Activated T-cell treated with anti-CD3 and anti-CD28 coated beads for 24 hours (primary cell): ENCODE measurements around the gene GEMIN2.
"Not testable (repeated sequence)": the region's sequence is repeated elsewhere in the genome, so short reads cannot be mapped to it uniquely, and the experiment has no call there.

Source experiments
- DNase-seq: peaks from one replicate; pipeline ENCODE4 v3.0.0-alpha.2; 2020; ENCODE audit warnings: low read depth

Gene GEMIN2

DNA sequence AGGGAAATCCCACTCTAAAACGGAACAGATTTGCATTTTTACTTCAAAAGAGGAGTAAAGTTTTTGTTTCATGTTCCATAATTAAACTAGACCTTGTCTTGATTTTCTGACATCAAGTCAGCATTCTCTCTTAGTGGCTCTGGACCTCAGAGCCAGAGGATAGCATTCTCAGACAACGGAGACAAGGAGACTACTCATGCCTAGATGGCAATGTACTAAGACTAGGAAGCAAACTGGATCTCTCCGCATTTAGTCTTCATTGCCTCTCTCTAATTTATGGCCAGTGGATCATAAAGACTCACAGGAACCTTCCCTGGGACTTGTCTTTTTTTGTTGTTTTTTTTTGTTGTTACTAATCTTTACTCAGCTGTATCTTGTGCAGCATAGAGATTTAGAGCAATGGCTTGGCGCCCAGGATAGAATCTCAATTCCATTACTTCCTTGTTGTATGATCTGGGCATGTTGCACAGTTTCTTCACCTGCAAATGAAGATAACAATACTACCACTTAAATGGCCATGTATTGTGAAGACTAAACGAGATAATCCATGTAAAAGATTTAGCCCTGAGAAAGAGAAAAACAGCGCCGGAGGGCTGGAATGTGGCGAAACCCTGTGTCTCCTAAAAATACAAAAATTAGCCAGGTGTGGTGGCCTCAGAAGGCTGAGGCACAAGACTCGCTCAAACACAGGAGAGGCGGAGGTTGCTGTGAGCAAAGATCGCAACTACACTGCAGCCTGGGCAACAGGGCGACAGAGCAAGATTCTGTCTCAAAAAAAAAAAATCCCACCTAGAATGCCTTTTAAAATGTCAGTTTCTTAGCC, 4.0 kb upstream of the GEMIN2 start:
- no peak for DNase-seq

DNA sequence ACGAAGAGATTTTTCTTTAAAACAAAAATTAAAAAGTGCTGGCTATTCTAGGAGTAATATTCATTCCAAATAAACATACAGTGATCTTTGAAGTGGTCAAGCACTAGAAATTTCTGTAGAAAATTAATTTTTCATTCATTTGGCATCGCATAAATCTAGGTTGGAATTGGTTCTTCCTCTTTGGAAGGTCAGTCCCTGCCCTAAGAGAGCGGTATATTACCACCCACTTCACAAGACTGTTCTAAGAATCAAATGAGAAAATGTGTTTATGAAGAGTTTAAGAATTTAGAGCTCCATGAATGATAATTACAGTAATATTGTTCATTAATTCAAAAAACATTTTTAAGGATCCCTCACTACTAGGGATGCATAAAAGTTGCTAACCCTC, 444 bp upstream of the GEMIN2 start:
- DNase-seq: no peak

DNA sequence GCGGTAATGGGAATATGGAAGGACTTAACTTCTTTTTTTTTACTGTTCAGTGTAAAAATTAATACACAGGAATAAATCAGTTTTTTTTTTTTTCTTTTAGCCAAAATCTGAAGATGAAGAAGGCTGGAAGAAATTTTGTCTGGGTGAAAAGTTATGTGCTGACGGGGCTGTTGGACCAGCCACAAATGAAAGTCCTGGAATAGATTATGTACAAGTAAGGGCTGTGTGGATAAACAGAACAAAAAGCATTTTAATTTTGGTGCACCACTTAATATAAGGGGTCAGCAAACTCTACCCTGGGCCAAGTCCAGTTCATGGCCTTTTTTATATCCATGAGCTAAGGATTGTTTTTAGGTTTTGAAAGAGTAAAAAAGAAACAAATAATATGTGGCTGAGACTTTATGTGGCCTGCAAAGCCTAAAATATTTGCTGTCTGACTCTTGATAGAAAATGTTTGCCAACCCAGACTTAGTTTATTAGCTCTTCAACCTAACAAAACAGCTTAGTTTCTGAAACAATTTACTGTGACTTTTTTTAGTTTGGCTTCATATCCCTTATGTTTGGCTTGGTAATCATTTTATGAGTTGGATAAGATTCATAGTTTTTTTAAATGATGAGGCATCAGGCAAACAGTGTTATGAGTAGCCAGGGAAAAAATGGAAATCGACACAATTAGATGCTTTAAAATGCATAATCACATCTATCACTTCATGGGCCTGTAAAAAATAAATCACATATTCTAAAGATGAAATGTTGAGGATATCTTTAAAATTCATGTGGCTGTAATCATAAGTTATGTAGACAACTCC, 8.4 kb downstream of the GEMIN2 start:
- DNase-seq: no peak

DNA sequence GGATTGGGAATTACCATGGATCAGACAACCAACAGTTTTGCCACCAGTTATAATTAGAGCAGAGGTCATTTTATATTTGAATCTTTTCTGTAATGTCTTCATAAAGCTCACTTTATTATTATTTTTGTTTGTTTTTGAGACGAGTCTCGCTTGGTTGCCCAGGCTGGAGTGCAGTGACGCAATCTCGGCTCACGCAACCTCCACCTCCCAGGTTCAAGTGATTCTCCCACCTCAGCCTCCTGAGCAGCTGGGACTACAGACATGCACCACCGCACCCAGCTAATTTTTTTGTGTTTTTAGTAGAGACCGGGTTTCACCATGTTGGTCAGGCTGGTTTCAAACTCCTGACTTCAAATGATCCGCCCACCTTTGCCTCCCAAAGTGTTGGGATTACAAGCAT, 23.7 kb downstream of the GEMIN2 start:
- not testable (repeated sequence) for DNase-seq

DNA sequence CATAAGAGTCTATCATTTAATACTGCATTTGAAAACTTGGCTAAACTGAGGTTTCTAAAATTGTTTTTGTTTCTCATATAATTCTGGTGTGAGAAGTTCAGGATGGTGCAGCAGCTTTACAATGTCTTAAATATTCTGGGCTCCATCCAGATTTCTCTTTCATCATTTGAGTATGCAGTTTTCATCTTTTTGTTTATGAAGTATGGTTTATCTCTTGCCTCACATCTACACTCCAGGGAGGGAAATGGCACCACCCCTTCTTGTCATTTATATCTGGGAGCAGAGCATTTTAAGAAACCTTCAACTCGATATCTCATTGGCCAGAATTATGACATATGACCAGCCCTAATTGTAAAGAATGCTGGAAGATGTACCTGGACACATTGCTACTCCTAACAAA, 24.3 kb downstream of the GEMIN2 start:
- no peak for DNase-seq

DNA sequence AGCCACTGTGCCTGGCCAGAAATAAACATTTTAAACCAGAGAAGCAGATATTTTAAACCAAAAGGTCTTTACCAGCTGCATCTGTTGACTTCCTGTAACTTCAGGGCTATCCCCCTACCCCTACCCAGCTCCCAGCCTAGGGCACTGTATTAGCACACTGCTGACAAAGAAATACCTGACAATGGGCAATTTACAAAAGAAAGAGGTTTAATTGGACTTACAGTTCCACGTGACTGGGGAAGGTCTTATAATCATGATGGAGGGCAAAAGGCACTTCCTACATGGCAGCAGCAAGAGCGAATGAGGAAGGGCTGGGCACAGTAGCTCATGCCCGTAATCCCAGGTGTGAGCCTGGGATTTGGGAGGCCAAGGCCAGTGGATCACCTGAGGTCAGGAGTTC, 26.0 kb downstream of the GEMIN2 start:
- DNase-seq: no peak

DNA sequence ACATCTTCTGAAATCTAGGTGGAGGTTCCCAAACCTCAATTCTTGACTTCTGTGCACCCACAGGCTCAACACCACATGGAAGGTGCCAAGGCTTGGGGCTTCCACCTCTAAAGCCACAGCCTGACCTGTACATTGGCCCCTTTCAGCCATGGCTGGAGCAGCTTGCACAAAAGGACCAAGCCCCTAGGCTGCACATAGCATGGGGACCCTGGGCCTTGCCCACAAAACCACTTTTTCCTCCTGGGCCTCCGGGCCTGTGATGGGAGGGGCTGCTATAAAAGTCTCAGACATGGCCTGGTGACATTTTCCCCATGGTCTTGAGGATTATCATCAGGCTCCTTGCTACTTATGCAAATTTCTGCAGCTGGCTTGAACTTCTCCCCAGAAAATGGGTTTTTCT, 27.5 kb downstream of the GEMIN2 start:
- not testable (repeated sequence) for DNase-seq

DNA sequence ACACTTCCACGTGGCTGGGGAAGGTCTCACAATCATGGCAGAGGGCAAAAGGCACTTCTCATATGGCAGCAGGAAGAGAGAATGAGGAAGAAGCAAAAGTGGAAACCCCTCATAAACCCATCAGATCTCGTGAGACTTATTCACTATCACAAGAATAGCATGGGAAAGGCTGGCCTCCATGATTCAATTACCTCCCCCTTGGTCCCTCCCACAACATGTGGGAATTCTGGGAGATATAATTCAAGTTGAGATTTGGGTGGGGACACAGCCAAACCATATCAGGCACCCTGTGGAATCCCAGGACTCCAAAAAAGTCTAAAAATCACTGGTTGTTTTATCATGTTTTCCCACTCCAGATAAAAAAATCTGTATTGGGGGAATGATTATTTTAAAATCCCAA, 29.1 kb downstream of the GEMIN2 start:
- DNase-seq: not testable (repeated sequence)

DNA sequence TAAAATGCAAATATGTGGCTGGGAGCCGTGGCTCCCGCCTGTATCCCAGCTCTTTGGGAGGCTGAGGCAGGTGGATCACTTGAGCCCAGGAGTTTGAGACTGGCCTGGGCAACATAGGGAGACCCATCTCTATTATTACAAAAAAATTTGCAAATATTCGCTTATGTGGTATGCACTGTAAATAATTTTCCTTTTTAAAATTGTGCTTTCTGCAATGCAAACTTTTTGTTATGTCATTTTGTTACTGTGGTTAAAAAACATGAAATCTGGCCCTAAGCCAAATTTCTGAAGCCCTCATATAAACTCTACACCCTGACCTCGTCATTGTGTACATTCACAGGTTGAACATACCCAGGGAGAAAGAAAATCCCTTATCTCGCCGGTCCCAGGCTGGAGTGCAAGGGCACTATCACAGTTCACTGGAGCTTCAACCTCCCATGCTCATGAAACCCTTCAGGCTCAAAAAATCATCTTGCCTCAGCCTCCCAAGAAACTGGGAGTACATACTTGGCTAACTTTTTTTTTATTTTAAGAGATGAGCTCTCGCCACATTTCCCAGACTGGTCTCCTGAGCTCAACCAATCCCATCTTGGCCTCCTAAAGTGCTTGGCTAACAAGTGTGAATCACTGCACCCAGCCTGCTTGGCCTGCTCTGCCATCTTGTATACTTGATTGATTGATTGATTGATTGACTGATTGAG, 31.3 kb downstream of the GEMIN2 start:
- no peak for DNase-seq

DNA sequence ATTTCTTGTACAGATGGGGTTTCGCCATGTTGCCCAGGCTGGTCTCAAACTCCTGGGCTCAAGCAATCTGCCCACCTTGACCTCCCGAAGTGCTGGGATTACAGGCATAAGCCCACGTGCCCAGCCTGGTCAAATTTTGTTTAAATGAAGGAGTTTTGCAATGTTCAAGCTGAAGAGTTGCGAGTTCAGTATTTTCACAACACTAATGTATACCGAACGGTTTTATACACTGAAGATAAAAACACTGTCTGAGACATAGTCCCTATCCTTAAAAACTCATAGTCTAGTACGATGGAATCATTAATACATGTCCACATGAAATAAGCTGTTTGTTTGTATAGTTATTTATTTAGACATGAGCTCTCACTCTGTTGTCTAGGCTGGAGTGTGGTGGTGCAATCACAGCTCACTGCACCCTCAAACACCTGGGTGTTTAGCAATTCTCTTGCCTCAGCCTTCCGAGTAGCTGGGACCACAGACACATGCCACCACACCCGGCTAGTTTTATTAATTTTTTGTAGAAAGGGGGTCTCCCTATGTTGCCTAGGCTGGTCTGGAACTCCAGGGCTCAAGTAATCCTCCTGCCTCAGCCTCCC, 40.6 kb downstream of the GEMIN2 start:
- DNase-seq: no peak

DNA sequence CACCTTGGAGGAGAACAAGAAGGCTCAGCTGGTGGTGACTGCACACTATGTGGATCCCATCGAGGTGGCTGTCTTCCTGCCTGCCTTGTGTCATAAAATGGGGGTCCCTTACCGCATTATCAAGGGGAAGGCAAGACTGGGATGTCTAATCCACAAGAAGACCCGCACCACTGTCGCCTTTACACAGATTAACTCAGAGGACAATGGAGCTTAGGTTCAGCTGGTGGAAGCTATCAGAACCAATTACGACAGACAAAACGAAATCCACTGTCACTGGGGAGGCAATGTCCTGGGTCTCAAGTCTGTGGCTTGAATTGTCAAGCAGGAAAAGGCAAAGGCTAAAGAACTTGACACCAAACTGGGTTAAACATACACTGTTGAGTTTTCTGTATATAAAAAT, 43.4 kb downstream of the GEMIN2 start:
- DNase-seq: no peak

DNA sequence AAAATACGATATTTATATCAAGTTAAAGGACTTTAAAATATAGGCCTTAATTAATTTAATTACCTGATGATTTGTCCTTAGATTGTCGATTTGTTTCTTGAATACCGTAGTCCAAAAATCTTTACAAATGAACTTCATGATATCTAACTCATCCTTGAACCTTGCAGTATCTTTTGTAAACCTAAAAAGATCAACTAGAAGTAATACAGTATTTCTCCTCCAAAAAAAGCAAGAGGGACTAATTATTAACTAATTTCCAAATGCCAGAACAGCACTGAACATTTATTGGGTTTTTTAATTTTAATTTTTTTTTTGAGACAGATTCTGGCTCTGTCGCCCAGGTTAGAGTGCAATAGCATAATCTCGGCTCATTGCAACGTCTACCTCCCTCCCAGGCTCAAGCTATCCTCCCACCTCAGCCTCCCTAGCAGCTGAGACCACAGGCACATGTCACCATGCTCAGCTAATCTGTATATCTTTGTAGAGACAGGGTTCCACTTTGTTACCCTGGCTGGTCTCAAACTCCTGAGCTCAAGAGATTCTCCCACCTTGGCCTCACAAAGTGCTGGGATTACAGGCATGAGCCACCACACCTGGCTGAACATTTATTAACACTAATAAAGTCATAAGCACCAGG, 44.2 kb downstream of the GEMIN2 start:
- no peak for DNase-seq

DNA sequence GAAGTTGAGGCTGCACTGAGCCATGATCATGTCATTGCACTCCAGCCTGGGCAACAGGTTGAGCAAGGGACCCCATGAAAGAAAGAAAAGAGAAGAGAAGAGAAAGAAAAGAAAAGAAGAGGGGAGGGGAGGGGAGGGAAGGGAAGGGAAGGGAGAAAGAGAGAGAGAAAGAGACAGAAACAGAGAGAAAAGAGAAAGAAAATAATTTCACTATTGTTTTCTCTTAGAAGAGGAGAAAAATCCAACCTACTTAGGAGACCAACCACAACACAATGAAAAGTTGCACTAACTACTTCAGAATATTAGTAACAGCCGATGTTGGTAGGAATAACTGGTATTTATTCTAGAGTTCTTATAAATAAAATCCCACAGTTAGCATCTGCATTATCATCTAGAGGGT, 46.4 kb downstream of the GEMIN2 start:
- DNase-seq: no peak

DNA sequence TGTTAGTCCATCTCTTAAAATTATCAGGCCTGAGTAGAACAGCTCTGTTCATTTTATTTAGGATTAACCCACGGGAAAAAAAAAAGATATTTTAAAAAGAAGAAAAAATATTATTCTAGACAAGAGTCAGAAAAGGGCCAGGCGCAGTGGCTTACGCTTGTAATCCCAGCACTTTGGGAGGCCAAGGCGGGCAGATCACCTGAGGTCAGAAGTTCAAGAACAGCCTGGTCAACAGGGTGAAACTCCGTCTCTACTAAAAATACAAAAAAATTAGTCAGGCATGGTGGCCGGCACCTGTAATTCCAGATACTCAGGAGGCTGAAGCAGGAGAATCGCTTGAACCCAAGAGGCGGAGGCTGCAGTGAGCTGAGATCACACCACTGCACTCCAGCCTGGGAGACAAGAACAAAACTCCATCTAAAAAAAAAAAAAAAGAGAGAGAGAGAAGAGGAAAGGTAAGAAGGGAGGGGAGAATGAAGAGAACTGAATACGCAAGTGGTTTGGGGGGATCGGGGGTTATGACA, 53.7 kb downstream of the GEMIN2 start:
- DNase-seq: not testable (repeated sequence)

DNA sequence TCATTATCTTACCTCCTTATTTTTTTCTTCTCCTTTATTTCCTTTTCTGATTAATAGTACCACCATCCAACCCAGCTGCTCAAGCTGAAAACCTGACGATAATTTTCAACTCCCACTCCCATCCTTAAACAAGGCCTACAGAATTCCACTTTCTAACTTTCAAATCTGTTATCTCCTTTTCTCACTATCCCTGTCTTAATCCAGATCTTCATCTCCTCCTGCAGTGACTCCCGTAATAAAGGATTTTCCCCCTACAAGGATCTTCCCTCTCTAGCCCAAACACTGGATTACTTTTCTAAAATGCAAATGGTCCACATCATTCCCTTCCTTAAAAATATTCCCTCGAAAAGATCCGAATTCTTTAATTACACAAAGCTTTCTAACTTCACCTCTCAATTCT, 54.5 kb downstream of the GEMIN2 start:
- no peak for DNase-seq

DNA sequence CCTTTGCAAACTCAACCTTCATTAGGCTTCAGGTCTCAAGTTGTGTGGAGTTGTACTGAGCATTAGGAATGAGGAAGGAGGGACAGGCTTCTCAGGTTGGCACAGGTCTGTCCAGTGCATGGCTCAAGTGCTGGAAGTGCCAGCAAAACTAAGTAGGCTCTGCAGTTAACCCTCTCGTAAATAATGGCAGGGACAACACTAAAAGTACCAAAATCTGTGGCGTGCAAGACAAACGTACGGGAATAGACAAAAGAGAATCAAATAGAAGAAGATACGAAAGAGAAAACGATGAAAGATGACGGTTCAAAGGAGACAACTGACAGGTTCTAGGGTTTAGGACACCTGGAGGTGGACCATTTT, 55.4 kb downstream of the GEMIN2 start:
- no peak for DNase-seq

DNA sequence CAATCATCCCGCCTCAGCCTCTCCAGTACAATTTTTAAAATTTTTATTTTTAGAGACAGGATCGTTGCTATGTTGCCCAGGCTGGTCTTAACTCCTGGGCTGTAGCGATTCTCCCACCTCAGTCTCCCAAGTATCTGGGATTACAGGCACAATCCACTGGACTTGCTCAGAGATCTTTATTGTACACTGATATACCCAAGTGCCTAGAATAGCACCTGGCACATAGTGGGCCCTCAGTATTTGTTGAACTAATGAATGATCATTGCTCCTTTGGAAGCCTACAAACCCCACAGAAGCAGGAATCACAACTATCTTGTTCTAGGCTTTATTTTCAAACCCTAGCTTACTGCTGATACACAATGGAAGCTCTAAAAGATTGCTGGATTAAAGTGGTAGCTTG, 59.1 kb downstream of the GEMIN2 start:
- no peak for DNase-seq

DNA sequence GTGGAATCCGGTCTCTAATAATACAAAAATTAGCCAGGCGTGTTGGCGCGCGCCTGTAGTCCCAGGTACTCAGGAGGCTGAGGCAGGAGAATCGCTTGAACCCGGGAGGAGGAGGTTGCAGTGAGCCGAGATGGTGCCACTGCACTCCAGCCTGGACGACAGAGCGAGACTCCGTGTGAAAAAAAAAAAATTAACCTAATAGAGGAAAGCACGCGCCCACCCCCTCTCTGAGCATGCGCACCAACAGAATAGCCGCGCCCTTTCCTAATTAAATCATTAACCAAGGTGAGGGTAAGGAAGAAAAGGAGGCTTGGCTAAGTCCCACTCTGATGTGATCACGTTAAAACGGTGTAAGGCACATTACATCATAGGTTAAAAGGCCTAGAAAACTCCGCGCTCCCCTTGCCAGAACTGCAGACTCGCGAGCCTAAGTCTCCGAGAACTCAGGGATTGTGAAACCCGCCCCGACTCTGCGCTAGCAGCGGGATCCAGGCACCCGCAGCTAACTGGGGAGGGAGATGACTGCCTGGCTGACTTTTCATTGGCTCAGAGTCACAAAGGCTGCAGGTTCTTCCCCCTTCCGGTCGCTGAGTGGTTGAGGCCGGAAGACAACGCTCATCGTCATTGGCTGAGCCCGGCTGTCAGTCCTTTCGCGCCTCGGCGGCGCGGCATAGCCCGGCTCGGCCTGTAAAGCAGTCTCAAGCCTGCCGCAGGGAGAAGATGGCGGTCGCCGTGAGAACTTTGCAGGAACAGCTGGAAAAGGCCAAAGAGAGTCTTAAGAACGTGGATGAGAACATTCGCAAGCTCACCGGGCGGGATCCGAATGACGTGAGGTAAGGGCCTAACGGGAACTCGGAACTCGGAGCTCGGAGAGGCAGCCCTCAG, 60.7 kb downstream of the GEMIN2 start, which contains the start of gene PNN:
PNN (plus strand) TSS at position 695 of the 885 bp plus-strand sequence; CDS start at position 721, 26 bp downstream.
- peak; percentile 96 for DNase-seq

DNA sequence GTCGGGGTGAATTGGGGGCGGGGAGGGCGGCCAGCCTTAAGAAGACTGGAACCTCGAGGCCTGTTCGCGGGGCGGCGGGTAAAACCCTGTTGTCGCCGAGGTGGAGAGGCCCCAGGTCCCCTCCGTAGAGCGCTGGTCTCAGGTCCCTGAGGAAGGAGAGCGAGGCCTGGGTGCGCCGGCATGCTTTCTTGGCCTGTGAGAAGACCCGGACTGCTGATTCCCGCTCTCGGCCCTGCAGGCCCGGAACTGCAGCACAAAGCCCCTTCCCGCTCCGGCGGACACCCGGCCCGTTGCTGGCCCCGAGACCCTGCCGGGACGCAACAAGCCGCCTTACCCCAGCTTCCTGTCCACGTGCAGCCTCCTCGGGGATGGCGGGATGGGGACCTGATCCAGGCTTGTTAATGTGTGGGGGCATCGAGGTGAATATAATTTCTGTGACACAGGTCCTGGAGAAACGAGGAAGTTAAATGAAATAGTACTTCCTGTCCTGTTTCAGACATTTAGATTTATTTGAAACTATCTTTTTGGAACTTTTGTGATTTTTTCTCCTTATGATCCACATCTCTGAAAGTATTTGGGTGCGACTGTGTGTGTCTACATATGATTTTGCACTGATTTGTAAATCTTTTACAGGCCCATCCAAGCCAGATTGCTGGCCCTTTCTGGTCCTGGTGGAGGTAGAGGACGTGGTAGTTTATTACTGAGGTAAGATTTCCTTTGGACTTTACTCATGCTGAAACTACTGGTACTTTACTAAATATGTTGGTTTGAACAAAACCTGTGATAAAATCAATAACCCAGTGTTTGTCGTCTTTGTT, 61.5 kb downstream of the GEMIN2 start:
- peak; percentile 18 for DNase-seq
